GM12878 (cell line): ENCODE results near the gene TANC1.

Source experiments
- EP300 ChIP-seq, 2 experiments: fragments of 150-350 bp in 1 of 2; IDR thresholded peaks; 2 replicates each; pipeline ENCODE4 v1.6.1; 2011 to 2012; ENCODE audit warnings: low read depth in 2 of 2, low read length in 2 of 2, borderline replicate concordance in 1 of 2, improper control_type of control experiment in 1 of 2, inconsistent platforms in 1 of 2; ENCODE audit not compliant: control insufficient read depth in 1 of 2
- EZH2 ChIP-seq: IDR thresholded peaks from 2 replicates; pipeline ENCODE4 v1.6.1; 2012; ENCODE audit warnings: low read depth, mild to moderate bottlenecking, control low read depth, inconsistent platforms, low read length, borderline replicate concordance; ENCODE audit not compliant: control insufficient read depth
- TF ChIP-seq, protein P1 (sequence below): fragments of 450-650 bp; IDR thresholded peaks from 2 replicates; pipeline ENCODE4 v1.6.1; 2018; ENCODE audit warnings: borderline replicate concordance, mild to moderate bottlenecking; ENCODE audit not compliant: partially characterized antibody
- TF ChIP-seq, protein P2 (sequence below): IDR thresholded peaks from 2 replicates; pipeline ENCODE4 v1.6.1; 2012; ENCODE audit warnings: mild to moderate bottlenecking, low read depth, low read length

DNA sequence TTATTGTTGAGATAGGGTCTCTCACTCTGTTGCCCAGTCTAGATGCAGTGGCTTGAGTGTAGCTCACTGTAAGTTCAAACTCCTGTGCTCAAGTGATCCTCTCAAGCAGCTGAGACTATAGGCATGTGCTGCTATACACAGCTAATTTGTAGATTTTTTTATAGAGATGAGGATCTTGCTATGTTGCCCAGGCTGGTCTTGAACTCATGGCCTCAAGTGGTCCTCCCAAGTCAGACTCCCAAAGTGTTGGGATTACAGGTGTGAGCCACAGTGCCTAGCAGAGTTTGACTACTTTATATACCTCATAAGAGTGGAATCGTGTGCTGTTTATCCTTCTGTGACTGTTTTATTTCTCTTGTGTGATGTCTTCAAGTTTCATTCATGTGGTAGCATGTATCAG, 60.3 kb downstream of the TANC1 start:
- TF ChIP-seq EZH2 (no peak), EP300 (IDR thresholded peaks at IDR 0.05; ENCODE audit: borderline replicate concordance in 1 of 2, control insufficient read depth in 1 of 2, low read depth in 2 of 2, low read length in 2 of 2) (no peak)
- TF ChIP-seq, protein P1, sequence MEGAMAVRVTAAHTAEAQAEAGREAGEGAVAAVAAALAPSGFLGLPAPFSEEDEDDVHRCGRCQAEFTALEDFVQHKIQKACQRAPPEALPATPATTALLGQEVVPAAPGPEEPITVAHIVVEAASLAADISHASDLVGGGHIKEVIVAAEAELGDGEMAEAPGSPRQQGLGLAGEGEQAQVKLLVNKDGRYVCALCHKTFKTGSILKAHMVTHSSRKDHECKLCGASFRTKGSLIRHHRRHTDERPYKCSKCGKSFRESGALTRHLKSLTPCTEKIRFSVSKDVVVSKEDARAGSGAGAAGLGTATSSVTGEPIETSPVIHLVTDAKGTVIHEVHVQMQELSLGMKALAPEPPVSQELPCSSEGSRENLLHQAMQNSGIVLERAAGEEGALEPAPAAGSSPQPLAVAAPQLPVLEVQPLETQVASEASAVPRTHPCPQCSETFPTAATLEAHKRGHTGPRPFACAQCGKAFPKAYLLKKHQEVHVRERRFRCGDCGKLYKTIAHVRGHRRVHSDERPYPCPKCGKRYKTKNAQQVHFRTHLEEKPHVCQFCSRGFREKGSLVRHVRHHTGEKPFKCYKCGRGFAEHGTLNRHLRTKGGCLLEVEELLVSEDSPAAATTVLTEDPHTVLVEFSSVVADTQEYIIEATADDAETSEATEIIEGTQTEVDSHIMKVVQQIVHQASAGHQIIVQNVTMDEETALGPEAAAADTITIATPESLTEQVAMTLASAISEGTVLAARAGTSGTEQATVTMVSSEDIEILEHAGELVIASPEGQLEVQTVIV: no peak
- TF ChIP-seq, protein P2, sequence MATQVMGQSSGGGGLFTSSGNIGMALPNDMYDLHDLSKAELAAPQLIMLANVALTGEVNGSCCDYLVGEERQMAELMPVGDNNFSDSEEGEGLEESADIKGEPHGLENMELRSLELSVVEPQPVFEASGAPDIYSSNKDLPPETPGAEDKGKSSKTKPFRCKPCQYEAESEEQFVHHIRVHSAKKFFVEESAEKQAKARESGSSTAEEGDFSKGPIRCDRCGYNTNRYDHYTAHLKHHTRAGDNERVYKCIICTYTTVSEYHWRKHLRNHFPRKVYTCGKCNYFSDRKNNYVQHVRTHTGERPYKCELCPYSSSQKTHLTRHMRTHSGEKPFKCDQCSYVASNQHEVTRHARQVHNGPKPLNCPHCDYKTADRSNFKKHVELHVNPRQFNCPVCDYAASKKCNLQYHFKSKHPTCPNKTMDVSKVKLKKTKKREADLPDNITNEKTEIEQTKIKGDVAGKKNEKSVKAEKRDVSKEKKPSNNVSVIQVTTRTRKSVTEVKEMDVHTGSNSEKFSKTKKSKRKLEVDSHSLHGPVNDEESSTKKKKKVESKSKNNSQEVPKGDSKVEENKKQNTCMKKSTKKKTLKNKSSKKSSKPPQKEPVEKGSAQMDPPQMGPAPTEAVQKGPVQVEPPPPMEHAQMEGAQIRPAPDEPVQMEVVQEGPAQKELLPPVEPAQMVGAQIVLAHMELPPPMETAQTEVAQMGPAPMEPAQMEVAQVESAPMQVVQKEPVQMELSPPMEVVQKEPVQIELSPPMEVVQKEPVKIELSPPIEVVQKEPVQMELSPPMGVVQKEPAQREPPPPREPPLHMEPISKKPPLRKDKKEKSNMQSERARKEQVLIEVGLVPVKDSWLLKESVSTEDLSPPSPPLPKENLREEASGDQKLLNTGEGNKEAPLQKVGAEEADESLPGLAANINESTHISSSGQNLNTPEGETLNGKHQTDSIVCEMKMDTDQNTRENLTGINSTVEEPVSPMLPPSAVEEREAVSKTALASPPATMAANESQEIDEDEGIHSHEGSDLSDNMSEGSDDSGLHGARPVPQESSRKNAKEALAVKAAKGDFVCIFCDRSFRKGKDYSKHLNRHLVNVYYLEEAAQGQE: no peak
